GM12801 (cell line): ENCODE data around the gene SHROOM3.

ENCODE experiments used
- CTCF ChIP-seq: IDR thresholded peaks from one replicate; pipeline ENCODE4 v1.5.1; 2011; ENCODE audit warnings: control low read depth; ENCODE audit not compliant: insufficient read length; ENCODE audit errors: extremely low read depth

Gene SHROOM3

GRCh38 chr4:76779740-76780459 lies 344.9 kb downstream of the SHROOM3 start:
- no peak for TF ChIP-seq CTCF

- TF ChIP-seq CTCF: no peak
These were observed 346.0 kb downstream of the SHROOM3 start for GRCh38 chr4:76780781-76781697.

GRCh38 chr4:76781698-76782595 lies 346.9 kb downstream of the SHROOM3 start:
- no peak for TF ChIP-seq CTCF

GRCh38 chr4:76782837-76783236 lies 347.8 kb downstream of the SHROOM3 start:
- TF ChIP-seq CTCF: no peak

GRCh38 chr4:76783836-76784235 lies 348.8 kb downstream of the SHROOM3 start:
- no peak for TF ChIP-seq CTCF

- TF ChIP-seq CTCF: no peak
These were observed 349.2 kb downstream of the SHROOM3 start for GRCh38 chr4:76784237-76784636.

- no peak for TF ChIP-seq CTCF
These were observed 352.9 kb downstream of the SHROOM3 start for GRCh38 chr4:76787898-76788297.
